GM12892 (cell line): ENCODE data around the gene DLG5.

Experiments used
- DNase-seq: peaks from one replicate; pipeline ENCODE4 v3.0.0; 2011; ENCODE audit not compliant: insufficient read length
- FAIRE-seq: peaks from 2 replicates; lab custom pipeline; 2011; peaks lifted over from hg19 to GRCh38; lab: Jason Lieb, UNC
- POLR2A ChIP-seq: IDR thresholded peaks from 2 replicates; pipeline ENCODE4 v1.6.1; 2011; ENCODE audit warnings: low read depth, low read length, control low read depth
- POLR2AphosphoS5 ChIP-seq: IDR thresholded peaks from 2 replicates; pipeline ENCODE4 v1.6.1; 2011; ENCODE audit warnings: low read depth, low read length, control low read depth
- TAF1 ChIP-seq: IDR thresholded peaks from 2 replicates; pipeline ENCODE4 v1.6.1; 2011; ENCODE audit warnings: low read depth, mild to moderate bottlenecking, control low read depth, low read length, borderline replicate concordance

Gene DLG5

DNA sequence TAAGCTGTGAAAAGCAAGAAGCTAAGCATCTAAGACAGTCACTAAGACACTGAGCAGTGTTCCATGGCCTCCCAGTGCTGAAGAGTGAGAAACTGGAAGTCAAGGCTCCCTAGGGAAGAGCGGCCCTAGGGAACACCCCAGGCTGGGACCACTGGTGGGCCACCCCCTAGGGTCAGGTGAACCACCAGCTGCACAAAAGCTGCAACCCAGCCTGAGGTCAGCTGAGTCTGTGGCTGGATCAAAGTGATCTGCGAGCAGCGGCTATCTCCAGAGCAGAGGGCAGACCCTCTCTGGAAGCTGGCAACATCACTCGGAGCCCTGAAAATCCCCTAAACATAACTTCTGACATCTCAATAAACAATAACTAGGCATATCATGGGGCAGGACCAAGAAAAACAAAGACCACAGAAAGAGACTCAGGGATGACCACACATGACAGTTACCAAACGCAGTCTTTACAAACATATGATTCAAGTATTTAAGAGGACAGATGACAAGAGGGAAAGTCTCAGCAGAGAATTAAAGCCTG lies 125.8 kb downstream of the DLG5 start:
- TF ChIP-seq POLR2AphosphoS5 (no peak), POLR2A (no peak), TAF1 (no peak)
- FAIRE-seq (no peak), DNase-seq (no peak)

- FAIRE-seq (no peak), DNase-seq (no peak)
- no peak for TF ChIP-seq POLR2AphosphoS5
- no peak for TF ChIP-seq POLR2A
- no peak for TF ChIP-seq TAF1
Observed at GRCh38 chr10:77800320-77800719, 126.2 kb downstream of the DLG5 start.

- DNase-seq: no peak
- TF ChIP-seq POLR2AphosphoS5 (no peak), POLR2A (no peak), TAF1 (no peak)
- no peak for FAIRE-seq
Observed at GRCh38 chr10:77799352-77799751, 127.2 kb downstream of the DLG5 start.

DNA sequence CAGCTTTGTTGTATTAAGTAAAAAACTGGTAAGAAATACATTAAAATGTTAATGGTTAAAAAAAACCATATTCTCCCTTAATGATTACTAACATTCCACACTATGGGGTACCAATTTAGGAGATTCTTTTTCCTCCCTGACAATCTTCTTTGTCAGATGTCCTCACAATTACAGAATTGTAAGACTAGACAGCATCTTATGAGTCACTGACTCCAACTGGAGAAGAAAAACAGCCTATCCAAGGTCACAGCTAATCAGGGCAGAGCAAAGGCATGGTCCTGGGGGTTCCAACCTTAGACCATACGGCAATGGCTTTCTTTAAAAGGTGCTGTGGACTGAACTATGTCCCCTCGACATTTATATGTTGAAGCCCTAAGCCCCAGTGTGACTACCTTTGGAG lies 127.6 kb downstream of the DLG5 start:
- TF ChIP-seq POLR2AphosphoS5: no peak
- no peak for TF ChIP-seq TAF1
- FAIRE-seq: no peak

DNA sequence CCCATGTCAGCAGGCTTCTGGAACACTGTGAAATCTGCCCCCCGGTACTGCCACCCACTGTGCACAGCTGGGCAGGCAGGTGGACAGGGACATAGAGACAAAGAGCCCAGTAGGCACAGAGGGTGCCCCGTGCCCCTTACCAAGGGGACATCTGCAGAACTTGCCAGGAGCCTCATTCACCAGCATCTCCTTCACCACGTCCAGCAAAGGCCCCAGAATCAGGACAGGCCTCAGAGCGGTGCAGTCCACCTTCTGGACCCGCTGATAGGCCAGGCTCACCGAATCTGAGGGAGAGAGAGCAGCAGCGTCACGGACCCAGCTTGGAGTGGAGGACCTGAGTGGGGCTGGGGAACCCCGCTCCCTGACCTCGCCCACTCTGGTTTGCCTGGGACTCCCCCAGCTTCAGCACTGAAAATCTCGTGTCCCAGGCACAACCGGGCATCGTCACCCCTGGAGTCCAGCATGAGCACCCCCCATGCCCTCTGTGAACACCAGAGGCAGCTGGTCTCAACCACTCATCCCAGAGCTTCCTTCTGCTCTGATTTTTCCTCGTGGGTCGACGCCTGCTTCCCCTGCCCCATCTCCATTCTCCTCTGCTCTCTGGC lies 130.1 kb downstream of the DLG5 start:
- TF ChIP-seq POLR2AphosphoS5: no peak
- TF ChIP-seq TAF1: no peak
- no peak for TF ChIP-seq POLR2A
- FAIRE-seq (no peak), DNase-seq (no peak)

More for the DNA sequence above, 127.6 kb downstream of the DLG5 start:
- DNase-seq: no peak

DNA sequence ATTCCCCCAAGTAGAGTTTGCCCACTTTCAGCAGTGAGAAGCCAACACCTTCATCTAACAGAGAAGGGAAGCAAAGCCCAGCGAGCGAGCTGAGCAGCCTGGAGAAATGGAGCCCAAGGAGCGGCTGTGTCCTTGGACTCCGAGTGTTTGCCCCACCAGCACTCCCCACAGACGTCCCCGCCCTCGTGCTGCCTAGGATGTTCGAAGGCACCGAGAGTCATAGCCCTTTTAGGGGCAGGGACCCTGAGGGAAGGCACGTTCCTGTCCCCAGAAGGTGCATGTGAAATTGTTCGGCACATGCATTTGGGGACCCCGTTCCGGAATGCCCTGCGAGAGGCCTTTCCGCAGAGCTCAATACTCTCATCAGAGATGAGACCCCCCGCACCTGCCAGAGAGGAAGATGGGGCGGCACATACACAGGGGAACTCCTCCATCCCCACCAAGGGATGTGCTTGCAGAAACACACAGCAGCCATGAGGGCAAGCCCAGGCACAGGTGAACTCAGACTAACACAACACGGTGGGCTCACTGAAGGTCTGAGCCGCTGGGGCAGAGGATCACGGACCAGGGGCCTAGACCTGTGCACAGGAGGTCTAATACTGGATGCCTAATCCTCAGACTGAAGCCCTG lies 131.0 kb downstream of the DLG5 start:
- no peak for DNase-seq
- TF ChIP-seq TAF1 (no peak), POLR2AphosphoS5 (no peak), POLR2A (no peak)
- no peak for FAIRE-seq

GRCh38 chr10:77794256-77795142 lies 132.1 kb downstream of the DLG5 start:
- no peak for FAIRE-seq
- no peak for TF ChIP-seq POLR2A
- no peak for TF ChIP-seq TAF1
- TF ChIP-seq POLR2AphosphoS5: no peak
- no peak for DNase-seq

- TF ChIP-seq POLR2A (no peak), TAF1 (no peak)
- FAIRE-seq (no peak), DNase-seq (no peak)
Observed at GRCh38 chr10:77793831-77794230, 132.7 kb downstream of the DLG5 start.

DNA sequence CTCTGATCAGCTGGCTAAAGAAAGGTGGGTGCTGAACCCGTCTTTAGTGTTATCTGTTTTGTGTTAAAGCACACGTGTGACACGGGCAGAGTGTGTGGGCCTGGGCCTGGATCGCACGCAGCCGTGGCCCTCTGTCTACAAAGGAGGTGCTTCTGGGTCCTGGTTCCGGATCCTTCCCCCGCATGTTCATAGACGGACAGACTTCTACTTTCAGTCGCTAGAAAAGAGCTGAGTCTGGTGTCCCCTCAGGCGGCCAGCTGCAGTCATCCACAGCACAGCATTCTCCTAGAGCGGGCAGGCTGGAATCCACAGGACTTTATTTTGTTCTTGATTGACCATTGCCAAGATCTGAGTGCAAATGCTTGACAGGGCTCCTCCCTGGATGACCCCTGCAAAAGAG lies 134.4 kb downstream of the DLG5 start:
- no peak for TF ChIP-seq POLR2AphosphoS5
- no peak for FAIRE-seq
- no peak for DNase-seq

DNA sequence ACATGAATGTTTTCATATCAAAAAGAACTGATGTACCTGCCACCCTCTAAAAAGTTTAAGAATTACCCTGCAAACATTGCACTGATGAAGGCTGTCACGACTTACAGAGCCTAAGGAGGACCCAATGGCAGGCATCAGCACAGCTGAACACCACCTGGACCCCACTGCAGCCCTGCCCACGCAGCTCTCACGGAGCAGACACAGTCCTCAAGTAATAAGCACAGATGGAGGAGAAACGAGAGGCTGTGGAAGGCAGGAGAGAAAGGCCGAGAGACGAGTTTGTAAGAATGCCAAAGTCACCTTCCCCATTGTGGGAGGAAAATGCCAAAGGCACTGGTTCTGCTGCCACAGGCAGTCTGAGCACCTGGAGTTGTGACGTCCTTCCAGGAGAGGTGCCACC lies 135.0 kb downstream of the DLG5 start:
- TF ChIP-seq POLR2A: no peak
- no peak for DNase-seq
- no peak for FAIRE-seq

DNA sequence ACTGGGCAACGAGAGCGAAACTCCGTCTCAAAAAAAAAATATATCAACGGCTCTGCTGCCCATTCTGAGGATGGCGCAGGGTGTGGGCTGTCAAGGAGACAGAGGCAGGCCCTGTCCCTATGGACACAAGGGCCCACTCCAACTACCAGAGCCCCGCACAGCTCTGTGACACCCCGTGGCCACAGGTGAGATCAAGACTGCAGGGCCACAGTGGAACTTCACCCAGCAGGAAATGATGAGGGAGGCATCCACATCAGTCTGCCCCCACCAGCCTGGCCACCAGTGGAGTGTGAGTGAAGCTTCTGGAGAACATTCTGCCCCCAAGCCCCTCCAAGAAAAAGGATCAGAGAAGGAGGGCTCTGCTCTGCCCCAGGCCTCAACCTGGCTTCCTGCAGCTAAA lies 136.7 kb downstream of the DLG5 start:
- FAIRE-seq: no peak

More for the DNA sequence above, 136.7 kb downstream of the DLG5 start:
- DNase-seq: no peak
- TF ChIP-seq TAF1: no peak
- TF ChIP-seq POLR2AphosphoS5: no peak
- no peak for TF ChIP-seq POLR2A
